Osteocyte (in vitro differentiated cells): ENCODE measurements around the gene ISL2. TPM values are rescaled to one million over a fixed set of nuclear protein-coding genes. Genes with fewer than 3 reads are reported as not detected.
"Not testable (repeated sequence)": the region's sequence is repeated elsewhere in the genome, so short reads cannot be mapped to it uniquely, and the experiment has no call there.

Experiments used
- DNase-seq: peaks from one replicate; pipeline ENCODE4 v3.0.0; 2021; ENCODE audit warnings: mixed read lengths; ENCODE audit not compliant: unreplicated experiment; ENCODE audit errors: extremely low spot score
- H3K27ac Mint-ChIP-seq: one replicate; pipeline ENCODE4 v1.8.0; 2021; ENCODE audit warnings: mild to moderate bottlenecking, mixed read lengths; ENCODE audit not compliant: unreplicated experiment
- H3K27me3 Mint-ChIP-seq: one replicate; pipeline ENCODE4 v1.8.0; 2021; ENCODE audit warnings: mixed read lengths; ENCODE audit not compliant: unreplicated experiment
- H3K36me3 Mint-ChIP-seq: one replicate; pipeline ENCODE4 v1.8.0; 2021; ENCODE audit warnings: mixed read lengths; ENCODE audit not compliant: unreplicated experiment
- H3K4me1 Mint-ChIP-seq: one replicate; pipeline ENCODE4 v1.8.0; 2021; ENCODE audit warnings: mixed read lengths; ENCODE audit not compliant: unreplicated experiment
- H3K4me3 Mint-ChIP-seq: one replicate; pipeline ENCODE4 v1.8.0; 2021; ENCODE audit warnings: mild to moderate bottlenecking, moderate library complexity, mixed read lengths; ENCODE audit not compliant: unreplicated experiment
- H3K9me3 Mint-ChIP-seq: one replicate; pipeline ENCODE4 v1.8.0; 2021; ENCODE audit warnings: mixed read lengths; ENCODE audit not compliant: unreplicated experiment
- CTCF ChIP-seq: fragments of 200-600 bp; sonication (generic); IDR thresholded peaks from 2 replicates; pipeline ENCODE4 v1.5.0; 2021; ENCODE audit warnings: antibody characterized with exemption, mild to moderate bottlenecking, moderate library complexity
- long read RNA-seq: library from polyadenylated mRNA; unstranded; transcript quantifications from one replicate; pipeline ENCODE4 v2.0.0, GENCODE V29; 2021
- total RNA-seq: library from RNA; stranded (reverse); gene quantifications from 2 replicates; pipeline ENCODE4 v1.2.1, GENCODE V29; 2021

The ISL2 gene
- not detected in 2 replicates for total RNA-seq
- long read RNA-seq = 0 reads

GRCh38 chr15:76336254-76337058, at the start of gene ISL2:
Gene ISL2 (plus strand): TSS chr15:76336773. CDS start chr15:76336884, 111 bp downstream.
- Mint-ChIP-seq H3K4me3 (no peak within 1 kb of the TSS), H3K9me3 (no peaks in the 10 kb centered on the region), H3K36me3 (no peaks in the 10 kb centered on the region), H3K27ac (no peak within 1 kb of the TSS), H3K27me3 (peaks cover 77% of the 10 kb centered on the region), H3K4me1 (peaks cover 41% of the 10 kb centered on the region)
- TF ChIP-seq CTCF = no peak
- DNase-seq = peak; percentile 82

- no peak overlapping the region for H3K4me3 Mint-ChIP-seq
- no peak for DNase-seq
- no peaks in the 10 kb centered on the region for H3K9me3 Mint-ChIP-seq
- TF ChIP-seq CTCF = no peak
- H3K27me3 Mint-ChIP-seq = no peaks in the 10 kb centered on the region
- peaks cover 15% of the 10 kb centered on the region for H3K4me1 Mint-ChIP-seq
- no peak overlapping the region for H3K27ac Mint-ChIP-seq
- H3K36me3 Mint-ChIP-seq = peaks cover 16% of the 10 kb centered on the region
Observed at GRCh38 chr15:76289582-76289981, 47.0 kb upstream of the ISL2 start.

GRCh38 chr15:76293361-76293760, 43.2 kb upstream of the ISL2 start:
- Mint-ChIP-seq H3K9me3 (no peaks in the 10 kb centered on the region), H3K27me3 (no peaks in the 10 kb centered on the region), H3K36me3 (peaks cover 7% of the 10 kb centered on the region), H3K4me1 (peaks cover 15% of the 10 kb centered on the region), H3K4me3 (no peak overlapping the region), H3K27ac (no peak overlapping the region)
- no peak for DNase-seq
- no peak for TF ChIP-seq CTCF

- not testable (repeated sequence) for H3K36me3 Mint-ChIP-seq, H3K27me3 Mint-ChIP-seq, H3K27ac Mint-ChIP-seq, H3K4me3 Mint-ChIP-seq, DNase-seq, H3K9me3 Mint-ChIP-seq
- peaks cover 22% of the 10 kb centered on the region for H3K4me1 Mint-ChIP-seq
Observed at GRCh38 chr15:76294463-76294862, 42.1 kb upstream of the ISL2 start.

- TF ChIP-seq CTCF = no peak
- Mint-ChIP-seq H3K27me3 (no peaks in the 10 kb centered on the region), H3K36me3 (peaks cover 2% of the 10 kb centered on the region), H3K4me3 (no peak overlapping the region), H3K9me3 (no peaks in the 10 kb centered on the region), H3K27ac (no peak overlapping the region), H3K4me1 (peaks cover 22% of the 10 kb centered on the region)
- DNase-seq = no peak
Observed at GRCh38 chr15:76296849-76297248, 39.7 kb upstream of the ISL2 start.

- not testable (repeated sequence) for DNase-seq, H3K9me3 Mint-ChIP-seq, H3K27me3 Mint-ChIP-seq, H3K4me3 Mint-ChIP-seq, H3K27ac Mint-ChIP-seq, H3K36me3 Mint-ChIP-seq
- peaks cover 16% of the 10 kb centered on the region for H3K4me1 Mint-ChIP-seq
Observed at GRCh38 chr15:76297951-76298350, 38.6 kb upstream of the ISL2 start.
